Right lobe of liver (tissue), 6 donors: ENCODE results near the gene AGRN. TPM values are rescaled to one million over a fixed set of nuclear protein-coding genes. Genes with fewer than 3 reads are reported as not detected.
"Not testable (repeated sequence)": the region's sequence is repeated elsewhere in the genome, so short reads cannot be mapped to it uniquely, and the experiment has no call there.

Source experiments
- ATAC-seq, 4 donors: fragments of 200-7000 bp; cut with Tn5 transposase; one replicate each; pipeline ENCODE4 v1.9.1; 2020; ENCODE audit warnings: mild to moderate bottlenecking in 4 of 4, moderate library complexity in 4 of 4
- DNase-seq, 3 donors: peaks; one replicate each; pipeline ENCODE4 v3.0.0-alpha.2; 2020
- H3K27ac ChIP-seq, 3 donors: fragments of 200-600 bp; one replicate each; pipeline ENCODE4 v1.8.0; 2022
- H3K27me3 ChIP-seq, 2 donors: fragments of 200-600 bp; one replicate each; pipeline ENCODE4 v1.8.0; 2022
- H3K36me3 ChIP-seq, 4 donors: fragments of 200-600 bp; sonication (generic) in 1 of 4; one replicate each; pipeline versions ENCODE4 v1.5.1 to v1.8.0; 2017 to 2022; ENCODE audit warnings: control low read depth in 1 of 4
- H3K4me1 ChIP-seq, 4 donors: fragments of 200-600 bp; sonication (generic) in 1 of 4; one replicate each; pipeline versions ENCODE4 v1.5.1 to v1.8.0; 2017 to 2022; ENCODE audit warnings: control low read depth in 1 of 4
- H3K4me3 ChIP-seq, 3 donors: fragments of 200-600 bp; one replicate each; pipeline ENCODE4 v1.8.0; 2022
- H3K9me3 ChIP-seq, 4 donors: fragments of 200-600 bp; sonication (generic) in 1 of 4; one replicate each; pipeline versions ENCODE4 v1.5.1 to v1.8.0; 2017 to 2022; ENCODE audit warnings: control low read depth in 1 of 4
- CTCF ChIP-seq, 4 donors: fragments of 200-600 bp in 3 of 4; fragments of 450-650 bp in 1 of 4; IDR thresholded peaks; one replicate each; pipeline versions ENCODE4 v1.5.1 to v1.8.0; 2016 to 2022; ENCODE audit warnings: antibody characterized with exemption in 4 of 4, mild to moderate bottlenecking in 2 of 4
- POLR2A ChIP-seq: fragments of 450-650 bp; IDR thresholded peaks from one replicate; pipeline ENCODE4 v1.6.1; 2017; ENCODE audit warnings: antibody characterized with exemption, mild to moderate bottlenecking
- WGBS: methylation state at CpG from one replicate; pipeline ENCODE4 v1.1.6; 2018; ENCODE audit warnings: low coverage, low lambda C conversion rate; ENCODE audit not compliant: insufficient coverage; ENCODE audit errors: missing lambda C conversion rate; 5-methylcytosine and 5-hydroxymethylcytosine counted together
- intact Hi-C, 2 donors: fragments of 100-400 bp; cut with DNase I; formaldehyde crosslinking; loops; one replicate each; pipeline versions ENCODE4 v1.11.2 to v1.14.1; 2022
- total RNA-seq, 6 experiments: library from RNA; depleted of rRNA in 2 of 6; stranded (reverse); fragments of >200 nt in 2 of 6; fragmentation: NEBNext Ultra II Directional in 3 of 6; extraction: Animal tissue kit (Norgen Biotek cat#: 25700) in 3 of 6; gene quantifications; one replicate each; pipeline versions ENCODE4 v1.1.0 to v1.2.4, GENCODE V29; 2016 to 2023
- donor health status: DM: no; HTN: yes; CAD: no.
- donor health status: DM: no; HTN: no; CAD: no.
- donor health status: DM: no; HTN: no; CAD: no.
- donor health status: DM: no; HTN: yes; CAD: no.
- donor health status: DM: no; HTN: yes; CAD: no.

AGRN gene
- total RNA-seq, 6 experiments from 2014 or later = 14.2 to 44.5 (median 35.2) TPM

GRCh38 chr1:1004420-1004779 is 15.5 kb upstream of the AGRN start:
- no peaks in the 10 kb centered on the region for H3K27me3 ChIP-seq
- ATAC-seq (no peak), DNase-seq (no peak)
- TF ChIP-seq CTCF (IDR thresholded peaks at IDR 0.05) (no peak), POLR2A (no peak)
- intact Hi-C loops = no loop called here
- no peak overlapping the region for H3K27ac ChIP-seq
- no peaks in the 10 kb centered on the region for H3K36me3 ChIP-seq
- H3K4me3 ChIP-seq = no peak overlapping the region
- no peaks in the 10 kb centered on the region for H3K9me3 ChIP-seq
- WGBS = 0% methylated on average over 1 of the region's 7 CpGs
- H3K4me1 ChIP-seq = peaks cover 0 to 48% (median 8%) of the 10 kb centered on the region in 4 donors

GRCh38 chr1:1004780-1005697 is 14.9 kb upstream of the AGRN start:
- Histone ChIP-seq H3K4me1 (peaks cover 0 to 41% (median 8%) of the 10 kb centered on the region in 4 donors), H3K27me3 (no peaks in the 10 kb centered on the region), H3K9me3 (no peaks in the 10 kb centered on the region), H3K27ac (peak overlapping the region; percentile 1 to 82 (median 78)), H3K36me3 (no peaks in the 10 kb centered on the region), H3K4me3 (peak overlapping the region in 2 of 3 donors; percentile 45 to 48)
- ATAC-seq = peak; percentile 34 to 60 (median 44)
- no peak for TF ChIP-seq CTCF (IDR thresholded peaks at IDR 0.05)
- TF ChIP-seq POLR2A = peak; percentile 60
- intact Hi-C loops = no loop called here
- 25% methylated on average over 13 of the region's 21 CpGs for WGBS
- DNase-seq = peak; percentile 69 to 80 (median 69)

- 26% methylated on average over 13 of the region's 23 CpGs for WGBS
- intact Hi-C loops = no loop called here
- H3K36me3 ChIP-seq = no peaks in the 10 kb centered on the region
- no peaks in the 10 kb centered on the region for H3K9me3 ChIP-seq
- peak in 2 of 3 donors; percentile 49 to 53 for DNase-seq
- H3K27me3 ChIP-seq = no peaks in the 10 kb centered on the region
- peak overlapping the region; percentile 78 to 85 (median 82) for H3K27ac ChIP-seq
- peak overlapping the region; percentile 45 to 50 (median 48) for H3K4me3 ChIP-seq
- no peak for ATAC-seq
- TF ChIP-seq POLR2A (no peak), CTCF (IDR thresholded peaks at IDR 0.05) (no peak)
- peaks cover 0 to 33% (median 8%) of the 10 kb centered on the region in 4 donors for H3K4me1 ChIP-seq
Observed at GRCh38 chr1:1005774-1006304, 14.1 kb upstream of the AGRN start.

GRCh38 chr1:1006305-1007159 is 13.4 kb upstream of the AGRN start:
- Histone ChIP-seq H3K27ac (peak overlapping the region; percentile 78 to 85 (median 82)), H3K4me3 (peak overlapping the region; percentile 45 to 50 (median 48)), H3K4me1 (peaks cover 0 to 29% (median 8%) of the 10 kb centered on the region in 4 donors), H3K9me3 (no peaks in the 10 kb centered on the region), H3K27me3 (no peaks in the 10 kb centered on the region), H3K36me3 (no peaks in the 10 kb centered on the region)
- TF ChIP-seq CTCF (IDR thresholded peaks at IDR 0.05) = no peak
- peak; percentile 82 for TF ChIP-seq POLR2A
- intact Hi-C loops = no loop called here
- 28% methylated on average over 5 of the region's 37 CpGs for WGBS
- peak; percentile 81 to 88 (median 85) for ATAC-seq
- DNase-seq = peak; percentile 85 to 92 (median 88)

GRCh38 chr1:1010131-1010530 is 9.8 kb upstream of the AGRN start:
- DNase-seq, H3K27ac ChIP-seq, H3K36me3 ChIP-seq, ATAC-seq, intact Hi-C loops, H3K9me3 ChIP-seq, H3K27me3 ChIP-seq, H3K4me3 ChIP-seq: not testable (repeated sequence)
- H3K4me1 ChIP-seq = peaks cover 0 to 34% (median 10%) of the 10 kb centered on the region in 4 donors
- WGBS = 90% methylated on average over 7 of the region's 8 CpGs
